Measurements from ENCODE around the gene PLCB4.

The PLCB4 gene

GRCh38 chr20:9185511-9185910 is 116.6 kb downstream of the PLCB4 start:
- Histone ChIP-seq H3K4me1 (peaks cover 0 to 2% (median 0%) of the 10 kb centered on the region in 4 donors), H3K27ac (no peak overlapping the region), H3K4me3 (no peak overlapping the region), H3K36me3 (no peaks in the 10 kb centered on the region), H3K9me3 (no peaks in the 10 kb centered on the region), H3K27me3 (no peaks in the 10 kb centered on the region)
- DNase-seq: no peak
- intact Hi-C loops (cut with DNase I; ENCODE audit: low total_unique reads): no loop called here
- no peak for TF ChIP-seq CTCF (IDR thresholded peaks at IDR 0.05)

- Histone ChIP-seq H3K4me3 (no peak overlapping the region), H3K36me3 (no peaks in the 10 kb centered on the region), H3K4me1 (no peaks in the 10 kb centered on the region), H3K9me3 (no peaks in the 10 kb centered on the region), H3K27ac (no peak overlapping the region), H3K27me3 (no peaks in the 10 kb centered on the region)
- intact Hi-C loops (cut with DNase I; ENCODE audit: low total_unique reads): no loop called here
- DNase-seq: no peak
- TF ChIP-seq CTCF (IDR thresholded peaks at IDR 0.05): no peak
Measured at GRCh38 chr20:9186396-9186795, 117.5 kb downstream of the PLCB4 start.

- intact Hi-C loops (cut with DNase I; ENCODE audit: low total_unique reads): no loop called here
- DNase-seq: no peak
- Histone ChIP-seq H3K4me3 (no peak overlapping the region), H3K27me3 (no peaks in the 10 kb centered on the region), H3K9me3 (no peaks in the 10 kb centered on the region), H3K27ac (no peak overlapping the region), H3K36me3 (no peaks in the 10 kb centered on the region), H3K4me1 (peaks cover 0 to 4% (median 0%) of the 10 kb centered on the region in 4 donors)
- no peak for TF ChIP-seq CTCF (IDR thresholded peaks at IDR 0.05)
Measured at GRCh38 chr20:9195031-9195430, 126.1 kb downstream of the PLCB4 start.

- Histone ChIP-seq H3K9me3 (no peaks in the 10 kb centered on the region), H3K4me3 (no peak overlapping the region), H3K27ac (no peak overlapping the region), H3K27me3 (no peaks in the 10 kb centered on the region), H3K36me3 (no peaks in the 10 kb centered on the region), H3K4me1 (peaks cover 0 to 12% (median 1%) of the 10 kb centered on the region in 4 donors)
- no peak for TF ChIP-seq CTCF (IDR thresholded peaks at IDR 0.05)
- no peak for DNase-seq
- intact Hi-C loops (cut with DNase I; ENCODE audit: low total_unique reads): no loop called here
Measured at GRCh38 chr20:9196110-9196509, 127.2 kb downstream of the PLCB4 start.

- H3K36me3 ChIP-seq: no peaks in the 10 kb centered on the region
- TF ChIP-seq CTCF (IDR thresholded peaks at IDR 0.05): no peak
- no peak for DNase-seq
- H3K4me3 ChIP-seq: no peak overlapping the region
- no peaks in the 10 kb centered on the region for H3K9me3 ChIP-seq
- H3K27me3 ChIP-seq: no peaks in the 10 kb centered on the region
- intact Hi-C loops (cut with DNase I; ENCODE audit: low total_unique reads): no loop called here
- H3K4me1 ChIP-seq: peaks cover 0 to 12% (median 1%) of the 10 kb centered on the region in 4 donors
- H3K27ac ChIP-seq: no peak overlapping the region
Measured at GRCh38 chr20:9198460-9198859, 129.6 kb downstream of the PLCB4 start.

GRCh38 chr20:9200196-9200595 is 131.3 kb downstream of the PLCB4 start:
- Histone ChIP-seq H3K9me3 (no peaks in the 10 kb centered on the region), H3K27ac (no peak overlapping the region), H3K27me3 (no peaks in the 10 kb centered on the region), H3K36me3 (no peaks in the 10 kb centered on the region), H3K4me1 (peaks cover 0 to 18% (median 1%) of the 10 kb centered on the region in 4 donors), H3K4me3 (no peak overlapping the region)
- no peak for TF ChIP-seq CTCF (IDR thresholded peaks at IDR 0.05)
- no peak for DNase-seq
- intact Hi-C loops (cut with DNase I; ENCODE audit: low total_unique reads): no loop called here
